Nephron (organoid): ENCODE data around the gene CDYL2.

ENCODE experiments used
- H3K27ac Mint-ChIP-seq, 3 experiments: 2 replicates each; pipeline ENCODE4 v1.8.0; 2020; ENCODE audit warnings: mixed read lengths in 3 of 3, mild to moderate bottlenecking in 2 of 3, moderate library complexity in 1 of 3
- H3K27me3 Mint-ChIP-seq: 2 replicates; pipeline ENCODE4 v1.8.0; 2021; ENCODE audit warnings: low read depth, mild to moderate bottlenecking, moderate library complexity, mixed read lengths
- H3K36me3 Mint-ChIP-seq: 2 replicates; pipeline ENCODE4 v1.8.0; 2020; ENCODE audit warnings: low read depth, mixed read lengths
- H3K4me1 Mint-ChIP-seq: 2 replicates; pipeline ENCODE4 v1.8.0; 2020; ENCODE audit warnings: mixed read lengths
- H3K4me3 Mint-ChIP-seq, 3 experiments: 2 replicates each; pipeline ENCODE4 v1.8.0; 2020; ENCODE audit warnings: mild to moderate bottlenecking in 3 of 3, mixed read lengths in 3 of 3, moderate library complexity in 2 of 3
- H3K9me3 Mint-ChIP-seq: 2 replicates; pipeline ENCODE4 v1.8.0; 2020; ENCODE audit warnings: mixed read lengths
- TF ChIP-seq, protein P1 (sequence below), 3 experiments: fragments of 200-600 bp; sonication (generic); IDR thresholded peaks; one replicate each; pipeline ENCODE4 v1.5.0; 2021; ENCODE audit warnings: antibody characterized with exemption in 3 of 3; ENCODE audit not compliant: unreplicated experiment in 3 of 3

Gene CDYL2

DNA sequence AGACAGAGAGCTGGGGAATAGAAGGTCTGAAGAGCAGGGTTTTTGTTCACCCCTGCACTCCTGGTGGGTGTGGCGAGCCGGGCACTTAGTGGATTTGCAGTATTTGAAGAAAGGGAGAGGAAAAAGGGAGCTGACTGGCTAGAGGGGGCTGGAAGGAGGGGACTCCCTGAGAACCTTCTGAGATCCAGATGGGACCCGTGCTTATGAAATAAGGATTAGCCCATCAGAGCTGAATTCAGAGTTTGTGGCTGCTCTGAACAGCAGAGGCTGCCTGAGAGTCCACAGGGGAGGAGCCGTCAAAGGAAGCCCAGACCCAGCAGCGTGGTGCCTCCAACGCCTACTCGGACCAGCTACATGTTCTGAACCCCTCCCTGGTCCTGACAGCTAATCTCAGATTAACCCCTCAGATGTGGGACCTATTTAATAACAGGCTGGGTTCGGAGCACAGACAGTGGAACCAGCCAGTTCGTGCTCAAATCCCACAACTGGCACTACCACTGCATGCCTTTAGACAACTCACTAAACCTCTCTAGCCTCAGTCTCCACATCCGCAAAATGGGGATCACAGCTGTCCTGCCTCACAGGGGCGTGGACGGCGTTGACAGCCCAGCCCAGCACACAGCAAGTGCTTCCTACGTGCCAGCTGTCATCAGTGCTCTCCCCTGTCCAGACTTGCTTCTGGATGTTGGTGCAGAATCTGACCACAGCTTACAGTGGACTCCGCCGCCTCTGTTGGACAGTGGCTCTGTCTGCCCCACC is 193.0 kb downstream of the CDYL2 start:
- no peak overlapping the region for H3K27ac Mint-ChIP-seq
- TF ChIP-seq, protein P1, sequence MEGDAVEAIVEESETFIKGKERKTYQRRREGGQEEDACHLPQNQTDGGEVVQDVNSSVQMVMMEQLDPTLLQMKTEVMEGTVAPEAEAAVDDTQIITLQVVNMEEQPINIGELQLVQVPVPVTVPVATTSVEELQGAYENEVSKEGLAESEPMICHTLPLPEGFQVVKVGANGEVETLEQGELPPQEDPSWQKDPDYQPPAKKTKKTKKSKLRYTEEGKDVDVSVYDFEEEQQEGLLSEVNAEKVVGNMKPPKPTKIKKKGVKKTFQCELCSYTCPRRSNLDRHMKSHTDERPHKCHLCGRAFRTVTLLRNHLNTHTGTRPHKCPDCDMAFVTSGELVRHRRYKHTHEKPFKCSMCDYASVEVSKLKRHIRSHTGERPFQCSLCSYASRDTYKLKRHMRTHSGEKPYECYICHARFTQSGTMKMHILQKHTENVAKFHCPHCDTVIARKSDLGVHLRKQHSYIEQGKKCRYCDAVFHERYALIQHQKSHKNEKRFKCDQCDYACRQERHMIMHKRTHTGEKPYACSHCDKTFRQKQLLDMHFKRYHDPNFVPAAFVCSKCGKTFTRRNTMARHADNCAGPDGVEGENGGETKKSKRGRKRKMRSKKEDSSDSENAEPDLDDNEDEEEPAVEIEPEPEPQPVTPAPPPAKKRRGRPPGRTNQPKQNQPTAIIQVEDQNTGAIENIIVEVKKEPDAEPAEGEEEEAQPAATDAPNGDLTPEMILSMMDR (IDR thresholded peaks at IDR 0.05; ENCODE audit: unreplicated experiment in 3 of 3): no peak
- H3K9me3 Mint-ChIP-seq: peaks cover 6% of the 10 kb centered on the region
- H3K4me1 Mint-ChIP-seq: no peaks in the 10 kb centered on the region
- H3K4me3 Mint-ChIP-seq: no peak overlapping the region
- peaks cover 21% of the 10 kb centered on the region for H3K36me3 Mint-ChIP-seq
- no peaks in the 10 kb centered on the region for H3K27me3 Mint-ChIP-seq

DNA sequence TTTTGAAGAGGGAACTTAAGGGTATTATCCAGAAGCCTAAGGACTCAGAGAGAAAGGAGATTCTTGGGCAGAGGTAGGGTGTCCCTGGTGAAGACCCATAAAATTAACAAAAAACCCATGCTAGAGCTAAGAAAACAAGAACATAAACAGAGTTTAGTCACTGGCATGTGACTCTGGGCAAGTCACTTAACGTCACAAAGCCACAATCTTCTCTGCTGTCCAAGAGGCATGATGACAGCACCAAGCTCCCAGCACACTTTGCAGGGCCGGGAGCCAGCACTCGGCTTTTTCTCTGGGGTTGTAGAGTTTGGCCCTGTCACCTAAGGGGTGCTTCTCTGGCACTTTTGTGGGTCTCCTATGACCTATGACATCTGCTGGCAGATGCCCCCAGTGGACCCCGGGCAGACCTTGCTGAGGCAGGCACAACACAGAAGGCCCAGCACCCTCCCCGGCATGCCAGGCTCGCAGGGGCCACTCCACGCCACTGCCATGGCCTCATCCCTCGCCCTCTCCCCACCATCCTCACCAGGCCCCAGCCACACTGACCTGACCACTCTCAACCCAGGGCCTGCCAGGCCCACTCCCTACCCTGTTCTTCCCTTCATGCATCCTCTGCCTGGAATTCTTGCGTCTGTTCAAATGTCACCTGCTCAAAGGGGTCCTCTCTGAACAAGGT is 193.8 kb downstream of the CDYL2 start:
- Mint-ChIP-seq H3K27ac (no peak overlapping the region), H3K27me3 (no peaks in the 10 kb centered on the region), H3K36me3 (peaks cover 20% of the 10 kb centered on the region), H3K4me1 (no peaks in the 10 kb centered on the region), H3K4me3 (no peak overlapping the region), H3K9me3 (peaks cover 5% of the 10 kb centered on the region)
- TF ChIP-seq, protein P1 (IDR thresholded peaks at IDR 0.05; ENCODE audit: unreplicated experiment in 3 of 3): no peak

DNA sequence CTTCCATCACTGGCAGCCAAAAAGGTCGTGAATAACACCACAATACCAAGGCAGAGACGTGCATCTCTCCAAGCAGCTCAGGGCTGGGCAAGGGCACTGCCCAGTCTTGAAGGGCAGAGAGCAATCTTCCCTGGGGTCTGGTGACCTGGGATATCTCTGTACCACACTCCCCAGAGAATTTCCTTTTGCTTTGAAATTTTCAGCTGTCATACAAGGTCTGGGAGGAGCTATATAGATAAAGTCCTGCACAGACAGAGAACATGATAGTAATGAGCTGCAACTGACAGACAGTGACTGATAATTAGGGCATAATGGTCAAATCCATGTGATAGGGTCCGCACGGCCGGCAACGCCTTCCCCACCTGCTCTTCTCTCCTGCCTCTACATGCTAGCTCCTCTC is 195.5 kb downstream of the CDYL2 start:
- TF ChIP-seq, protein P1 (IDR thresholded peaks at IDR 0.05; ENCODE audit: unreplicated experiment in 3 of 3): no peak
- H3K36me3 Mint-ChIP-seq: peaks cover 18% of the 10 kb centered on the region
- H3K4me3 Mint-ChIP-seq: no peak overlapping the region
- no peaks in the 10 kb centered on the region for H3K27me3 Mint-ChIP-seq
- H3K27ac Mint-ChIP-seq: no peak overlapping the region
- H3K9me3 Mint-ChIP-seq: peaks cover 4% of the 10 kb centered on the region
- no peaks in the 10 kb centered on the region for H3K4me1 Mint-ChIP-seq

DNA sequence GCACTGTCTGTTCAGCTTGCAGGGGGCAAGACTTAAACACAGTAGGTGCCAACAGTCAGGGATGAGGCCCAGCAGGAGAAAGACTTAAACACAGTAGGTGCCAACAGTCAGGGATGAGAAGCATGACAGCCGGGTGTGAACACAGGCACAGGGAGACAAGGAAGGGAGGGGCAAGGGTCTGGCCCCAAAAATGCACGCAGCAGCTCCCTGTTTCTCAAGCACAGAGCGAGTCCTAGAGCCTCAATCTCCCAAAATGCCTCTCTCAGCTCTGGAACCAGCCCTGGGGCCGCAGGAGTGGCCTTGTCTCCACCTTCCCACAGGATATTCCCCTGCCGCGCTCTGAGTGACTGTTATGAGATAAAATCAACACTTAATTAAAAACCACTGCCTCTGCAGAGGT is 197.2 kb downstream of the CDYL2 start:
- H3K9me3 Mint-ChIP-seq: peaks cover 4% of the 10 kb centered on the region
- TF ChIP-seq, protein P1 (IDR thresholded peaks at IDR 0.05; ENCODE audit: unreplicated experiment in 3 of 3): no peak
- no peaks in the 10 kb centered on the region for H3K4me1 Mint-ChIP-seq
- H3K36me3 Mint-ChIP-seq: peaks cover 21% of the 10 kb centered on the region
- peaks cover 3% of the 10 kb centered on the region for H3K27me3 Mint-ChIP-seq
- no peak overlapping the region for H3K27ac Mint-ChIP-seq
- no peak overlapping the region for H3K4me3 Mint-ChIP-seq

DNA sequence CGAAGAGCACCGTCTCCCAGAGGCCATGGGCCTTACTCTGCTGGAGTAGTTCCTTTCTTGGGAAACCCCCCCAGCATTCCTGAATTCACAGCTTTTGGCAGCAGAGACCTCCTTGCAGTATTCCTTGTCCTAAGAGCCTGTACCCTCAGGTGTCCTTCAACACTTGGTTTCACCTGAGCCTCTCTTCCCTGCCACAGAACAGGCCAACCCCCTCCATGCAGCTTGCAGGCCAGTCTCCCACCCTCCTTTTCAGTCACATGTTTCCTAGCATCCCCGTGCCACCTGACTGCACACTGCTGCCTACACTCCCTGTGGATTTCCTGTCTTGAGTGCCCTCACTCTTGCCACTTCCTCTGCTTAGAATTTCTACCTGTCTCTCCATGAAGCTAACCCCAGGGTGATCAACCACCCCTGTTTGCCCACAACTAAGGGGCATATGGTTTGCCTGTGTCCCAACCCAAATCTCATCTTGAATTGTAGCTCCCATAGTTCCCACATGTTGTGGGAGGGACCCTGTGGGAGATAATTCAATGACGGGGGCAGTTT is 198.1 kb downstream of the CDYL2 start:
- Mint-ChIP-seq H3K27ac (no peak overlapping the region), H3K9me3 (peaks cover 4% of the 10 kb centered on the region), H3K4me3 (no peak overlapping the region), H3K27me3 (peaks cover 3% of the 10 kb centered on the region), H3K4me1 (no peaks in the 10 kb centered on the region), H3K36me3 (peaks cover 21% of the 10 kb centered on the region)
- TF ChIP-seq, protein P1 (IDR thresholded peaks at IDR 0.05; ENCODE audit: unreplicated experiment in 3 of 3): no peak
